Measurements from ENCODE around the gene FKTN. TPM values are rescaled to one million over a fixed set of nuclear protein-coding genes. Genes with fewer than 3 reads are reported as not detected.
"Not testable (repeated sequence)": the region's sequence is repeated elsewhere in the genome, so short reads cannot be mapped to it uniquely, and the experiment has no call there.

FKTN gene
- total and polyA plus RNA-seq, 9 of the 15 experiments (the other 6 are each of a cell fraction or from before 2014, with no cell fraction given): 5.4 to 16.3 (median 10.4) TPM

DNA sequence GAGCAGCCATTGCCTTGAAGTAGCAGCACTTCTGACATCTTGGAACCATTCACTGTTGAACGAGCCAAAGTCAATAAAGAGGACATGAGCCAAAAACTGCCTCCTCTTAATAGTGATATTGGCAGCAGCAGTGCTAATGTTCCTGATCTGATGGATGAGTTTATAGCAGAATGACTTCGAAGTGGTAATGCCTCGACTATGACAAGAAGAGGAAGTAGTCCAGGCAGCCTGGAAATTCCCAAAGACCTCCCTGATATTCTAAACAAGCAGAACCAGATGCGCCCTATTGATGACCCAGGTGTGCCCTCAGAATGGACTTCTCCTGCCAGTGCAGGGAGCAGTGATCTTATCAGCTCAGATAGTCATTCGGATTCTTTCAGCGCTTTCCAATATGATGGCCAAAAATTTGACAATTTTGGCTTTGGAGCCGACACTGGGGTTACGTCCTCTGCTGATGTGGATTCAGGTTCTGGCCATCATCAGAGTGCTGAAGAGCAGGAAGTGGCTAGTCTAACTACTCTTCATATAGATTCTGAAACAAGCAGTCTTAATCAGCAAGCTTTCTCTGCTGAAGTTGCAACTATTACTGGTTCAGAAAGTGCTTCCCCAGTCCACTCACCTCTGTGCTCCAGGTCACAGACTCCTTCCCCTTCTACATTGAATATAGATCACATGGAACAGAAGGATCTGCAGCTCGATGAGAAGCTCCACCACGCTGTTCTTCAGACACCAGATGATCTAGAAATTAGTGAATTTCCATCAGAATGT, 35.1 kb upstream of the FKTN start:
- H3K36me3 ChIP-seq (ENCODE audit: control insufficient read depth, insufficient read depth, low read length); H3K4me3 ChIP-seq; H3K9ac ChIP-seq (ENCODE audit: insufficient read depth in 1 of 2, low read depth in 2 of 2, low read length in 2 of 2); in situ Hi-C loops (cut with MboI); FAIRE-seq; H3K27me3 ChIP-seq (ENCODE audit: control insufficient read depth in 2 of 2, insufficient read depth in 2 of 2, low read length in 2 of 2); H3K9me1 ChIP-seq (ENCODE audit: control insufficient read depth, insufficient read depth, low read length); ATAC-seq; H3K79me2 ChIP-seq (ENCODE audit: control insufficient read depth, insufficient read depth, low read length); BruUV-seq (replicated peaks); POLR2A ChIA-PET; H3K9me3 ChIP-seq (replicated peaks; ENCODE audit: control insufficient read depth, insufficient read depth, low read depth, low read length); H3K27ac ChIP-seq (ENCODE audit: extremely low read depth, low read depth, low read length); H2AFZ ChIP-seq (ENCODE audit: low read depth, low read length); H4K20me1 ChIP-seq (replicated peaks; ENCODE audit: control insufficient read depth, insufficient read depth, low read length); H3K4me1 ChIP-seq (replicated peaks in 1 of 2; ENCODE audit: control insufficient read depth in 2 of 2, insufficient read depth in 2 of 2, low read length in 2 of 2); intact Hi-C loops (cut with micrococcal nuclease); CTCF ChIA-PET (ENCODE audit: low intra/inter-chr PET ratio); H3K4me2 ChIP-seq (ENCODE audit: insufficient read depth, low read length); DNase-seq (ENCODE audit: extremely low read depth in 1 of 4, low spot score in 3 of 4): not testable (repeated sequence)
- WGBS (ENCODE audit: insufficient coverage, low coverage, missing lambda C conversion rate): 63% methylated on average over 9 of the region's 10 CpGs
- TF ChIP-seq, protein P1, sequence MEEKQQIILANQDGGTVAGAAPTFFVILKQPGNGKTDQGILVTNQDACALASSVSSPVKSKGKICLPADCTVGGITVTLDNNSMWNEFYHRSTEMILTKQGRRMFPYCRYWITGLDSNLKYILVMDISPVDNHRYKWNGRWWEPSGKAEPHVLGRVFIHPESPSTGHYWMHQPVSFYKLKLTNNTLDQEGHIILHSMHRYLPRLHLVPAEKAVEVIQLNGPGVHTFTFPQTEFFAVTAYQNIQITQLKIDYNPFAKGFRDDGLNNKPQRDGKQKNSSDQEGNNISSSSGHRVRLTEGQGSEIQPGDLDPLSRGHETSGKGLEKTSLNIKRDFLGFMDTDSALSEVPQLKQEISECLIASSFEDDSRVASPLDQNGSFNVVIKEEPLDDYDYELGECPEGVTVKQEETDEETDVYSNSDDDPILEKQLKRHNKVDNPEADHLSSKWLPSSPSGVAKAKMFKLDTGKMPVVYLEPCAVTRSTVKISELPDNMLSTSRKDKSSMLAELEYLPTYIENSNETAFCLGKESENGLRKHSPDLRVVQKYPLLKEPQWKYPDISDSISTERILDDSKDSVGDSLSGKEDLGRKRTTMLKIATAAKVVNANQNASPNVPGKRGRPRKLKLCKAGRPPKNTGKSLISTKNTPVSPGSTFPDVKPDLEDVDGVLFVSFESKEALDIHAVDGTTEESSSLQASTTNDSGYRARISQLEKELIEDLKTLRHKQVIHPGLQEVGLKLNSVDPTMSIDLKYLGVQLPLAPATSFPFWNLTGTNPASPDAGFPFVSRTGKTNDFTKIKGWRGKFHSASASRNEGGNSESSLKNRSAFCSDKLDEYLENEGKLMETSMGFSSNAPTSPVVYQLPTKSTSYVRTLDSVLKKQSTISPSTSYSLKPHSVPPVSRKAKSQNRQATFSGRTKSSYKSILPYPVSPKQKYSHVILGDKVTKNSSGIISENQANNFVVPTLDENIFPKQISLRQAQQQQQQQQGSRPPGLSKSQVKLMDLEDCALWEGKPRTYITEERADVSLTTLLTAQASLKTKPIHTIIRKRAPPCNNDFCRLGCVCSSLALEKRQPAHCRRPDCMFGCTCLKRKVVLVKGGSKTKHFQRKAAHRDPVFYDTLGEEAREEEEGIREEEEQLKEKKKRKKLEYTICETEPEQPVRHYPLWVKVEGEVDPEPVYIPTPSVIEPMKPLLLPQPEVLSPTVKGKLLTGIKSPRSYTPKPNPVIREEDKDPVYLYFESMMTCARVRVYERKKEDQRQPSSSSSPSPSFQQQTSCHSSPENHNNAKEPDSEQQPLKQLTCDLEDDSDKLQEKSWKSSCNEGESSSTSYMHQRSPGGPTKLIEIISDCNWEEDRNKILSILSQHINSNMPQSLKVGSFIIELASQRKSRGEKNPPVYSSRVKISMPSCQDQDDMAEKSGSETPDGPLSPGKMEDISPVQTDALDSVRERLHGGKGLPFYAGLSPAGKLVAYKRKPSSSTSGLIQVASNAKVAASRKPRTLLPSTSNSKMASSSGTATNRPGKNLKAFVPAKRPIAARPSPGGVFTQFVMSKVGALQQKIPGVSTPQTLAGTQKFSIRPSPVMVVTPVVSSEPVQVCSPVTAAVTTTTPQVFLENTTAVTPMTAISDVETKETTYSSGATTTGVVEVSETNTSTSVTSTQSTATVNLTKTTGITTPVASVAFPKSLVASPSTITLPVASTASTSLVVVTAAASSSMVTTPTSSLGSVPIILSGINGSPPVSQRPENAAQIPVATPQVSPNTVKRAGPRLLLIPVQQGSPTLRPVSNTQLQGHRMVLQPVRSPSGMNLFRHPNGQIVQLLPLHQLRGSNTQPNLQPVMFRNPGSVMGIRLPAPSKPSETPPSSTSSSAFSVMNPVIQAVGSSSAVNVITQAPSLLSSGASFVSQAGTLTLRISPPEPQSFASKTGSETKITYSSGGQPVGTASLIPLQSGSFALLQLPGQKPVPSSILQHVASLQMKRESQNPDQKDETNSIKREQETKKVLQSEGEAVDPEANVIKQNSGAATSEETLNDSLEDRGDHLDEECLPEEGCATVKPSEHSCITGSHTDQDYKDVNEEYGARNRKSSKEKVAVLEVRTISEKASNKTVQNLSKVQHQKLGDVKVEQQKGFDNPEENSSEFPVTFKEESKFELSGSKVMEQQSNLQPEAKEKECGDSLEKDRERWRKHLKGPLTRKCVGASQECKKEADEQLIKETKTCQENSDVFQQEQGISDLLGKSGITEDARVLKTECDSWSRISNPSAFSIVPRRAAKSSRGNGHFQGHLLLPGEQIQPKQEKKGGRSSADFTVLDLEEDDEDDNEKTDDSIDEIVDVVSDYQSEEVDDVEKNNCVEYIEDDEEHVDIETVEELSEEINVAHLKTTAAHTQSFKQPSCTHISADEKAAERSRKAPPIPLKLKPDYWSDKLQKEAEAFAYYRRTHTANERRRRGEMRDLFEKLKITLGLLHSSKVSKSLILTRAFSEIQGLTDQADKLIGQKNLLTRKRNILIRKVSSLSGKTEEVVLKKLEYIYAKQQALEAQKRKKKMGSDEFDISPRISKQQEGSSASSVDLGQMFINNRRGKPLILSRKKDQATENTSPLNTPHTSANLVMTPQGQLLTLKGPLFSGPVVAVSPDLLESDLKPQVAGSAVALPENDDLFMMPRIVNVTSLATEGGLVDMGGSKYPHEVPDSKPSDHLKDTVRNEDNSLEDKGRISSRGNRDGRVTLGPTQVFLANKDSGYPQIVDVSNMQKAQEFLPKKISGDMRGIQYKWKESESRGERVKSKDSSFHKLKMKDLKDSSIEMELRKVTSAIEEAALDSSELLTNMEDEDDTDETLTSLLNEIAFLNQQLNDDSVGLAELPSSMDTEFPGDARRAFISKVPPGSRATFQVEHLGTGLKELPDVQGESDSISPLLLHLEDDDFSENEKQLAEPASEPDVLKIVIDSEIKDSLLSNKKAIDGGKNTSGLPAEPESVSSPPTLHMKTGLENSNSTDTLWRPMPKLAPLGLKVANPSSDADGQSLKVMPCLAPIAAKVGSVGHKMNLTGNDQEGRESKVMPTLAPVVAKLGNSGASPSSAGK (IDR thresholded peaks at IDR 0.05): 0 out of 2 replicates have a peak, but pooled peaks have one; percentile 12
